Loucy (cell line): ENCODE results near the gene KIRREL3.

Source experiments
- H2AFZ ChIP-seq: fragments of 200-600 bp; sonication (generic); 2 replicates; pipeline ENCODE4 v1.6.0; 2016; ENCODE audit warnings: antibody characterized with exemption, mild to moderate bottlenecking, low read length, moderate library complexity
- H3F3A ChIP-seq: fragments of 200-600 bp; 2 replicates; pipeline ENCODE4 v1.6.0; 2016; ENCODE audit warnings: antibody characterized with exemption, low read depth, mild to moderate bottlenecking
- H3K27me3 ChIP-seq: fragments of 200-600 bp; sonication (generic); 2 replicates; pipeline ENCODE4 v1.6.1; 2014; ENCODE audit warnings: low read length, mild to moderate bottlenecking; ENCODE audit not compliant: insufficient read depth, poor library complexity, severe bottlenecking
- H3K36me3 ChIP-seq: fragments of 200-600 bp; sonication (generic); 2 replicates; pipeline ENCODE4 v1.6.1; 2016; ENCODE audit warnings: low read length; ENCODE audit not compliant: insufficient read depth
- H3K4me1 ChIP-seq: fragments of 200-600 bp; sonication (generic); 2 replicates; pipeline ENCODE4 v1.5.1; 2014; ENCODE audit warnings: low read length, mild to moderate bottlenecking; ENCODE audit not compliant: insufficient read depth, poor library complexity, severe bottlenecking
- H3K4me2 ChIP-seq: fragments of 200-600 bp; sonication (generic); 2 replicates; pipeline ENCODE4 v1.6.0; 2014; ENCODE audit warnings: antibody characterized with exemption, low read length, low read depth, mild to moderate bottlenecking; ENCODE audit not compliant: poor library complexity, severe bottlenecking
- H3K4me3 ChIP-seq: fragments of 200-600 bp; sonication (generic); 2 replicates; pipeline ENCODE4 v1.5.1; 2014; ENCODE audit warnings: low read length, mild to moderate bottlenecking, mixed read lengths; ENCODE audit not compliant: poor library complexity, severe bottlenecking
- H3K79me2 ChIP-seq: fragments of 200-600 bp; sonication (generic); 2 replicates; pipeline ENCODE4 v1.6.1; 2014; ENCODE audit warnings: low read length; ENCODE audit not compliant: insufficient read depth
- H3K9ac ChIP-seq: fragments of 200-600 bp; sonication (generic); 2 replicates; pipeline ENCODE4 v1.6.0; 2014; ENCODE audit warnings: mild to moderate bottlenecking, low read depth, low read length, moderate library complexity; ENCODE audit not compliant: poor library complexity, severe bottlenecking
- H3K9me2 ChIP-seq: fragments of 200-600 bp; sonication (generic); replicated peaks from 2 replicates; pipeline ENCODE4 v1.6.1; 2016; ENCODE audit warnings: low read depth, low read length, mixed read lengths
- H3K9me3 ChIP-seq: fragments of 200-600 bp; sonication (generic); 2 replicates; pipeline ENCODE4 v1.6.1; 2014; ENCODE audit warnings: mild to moderate bottlenecking, antibody characterized with exemption, low read length, low read depth; ENCODE audit not compliant: insufficient read depth
- H4K20me1 ChIP-seq: fragments of 200-600 bp; sonication (generic); 2 replicates; pipeline ENCODE4 v1.6.0; 2014; ENCODE audit warnings: antibody characterized with exemption, low read length, mild to moderate bottlenecking; ENCODE audit not compliant: insufficient read depth, poor library complexity, severe bottlenecking
- CTCF ChIP-seq: fragments of 200-600 bp; sonication (generic); conservative IDR thresholded peaks from 2 replicates; pipeline ENCODE4 v1.5.1; 2014; ENCODE audit warnings: mild to moderate bottlenecking, antibody characterized with exemption, low read length
- EZH2phosphoT487 ChIP-seq: fragments of 200-600 bp; IDR thresholded peaks from 2 replicates; pipeline ENCODE4 v1.6.1; 2018; ENCODE audit warnings: antibody characterized with exemption, mild to moderate bottlenecking, moderate library complexity, borderline replicate concordance

The KIRREL3 gene

GRCh38 chr11:126512741-126513715, 487.5 kb downstream of the KIRREL3 start:
- Histone ChIP-seq H3F3A (no peaks in the 10 kb centered on the region), H3K79me2 (no peaks in the 10 kb centered on the region), H3K9me2 (no peaks in the 10 kb centered on the region), H3K9me3 (no peaks in the 10 kb centered on the region), H3K36me3 (no peaks in the 10 kb centered on the region), H3K4me1 (no peaks in the 10 kb centered on the region), H4K20me1 (no peaks in the 10 kb centered on the region), H3K9ac (no peak overlapping the region), H3K4me2 (no peak overlapping the region), H3K4me3 (no peak overlapping the region), H3K27me3 (no peaks in the 10 kb centered on the region), H2AFZ (no peak overlapping the region)
- TF ChIP-seq CTCF (no peak), EZH2phosphoT487 (no peak)

- no peak for TF ChIP-seq CTCF
- no peak for TF ChIP-seq EZH2phosphoT487
- Histone ChIP-seq H3K9me3 (no peaks in the 10 kb centered on the region), H3K27me3 (no peaks in the 10 kb centered on the region), H3K36me3 (no peaks in the 10 kb centered on the region), H3K9me2 (no peaks in the 10 kb centered on the region), H2AFZ (no peak overlapping the region), H3K4me3 (no peak overlapping the region), H3K4me1 (no peaks in the 10 kb centered on the region), H3K9ac (no peak overlapping the region), H4K20me1 (no peaks in the 10 kb centered on the region), H3F3A (no peaks in the 10 kb centered on the region), H3K4me2 (no peak overlapping the region), H3K79me2 (no peaks in the 10 kb centered on the region)
Observed at GRCh38 chr11:126512251-126512650, 488.3 kb downstream of the KIRREL3 start.

- no peaks in the 10 kb centered on the region for H4K20me1 ChIP-seq
- H3K4me1 ChIP-seq: no peaks in the 10 kb centered on the region
- no peak overlapping the region for H3K4me3 ChIP-seq
- H3K79me2 ChIP-seq: no peaks in the 10 kb centered on the region
- no peaks in the 10 kb centered on the region for H3F3A ChIP-seq
- no peaks in the 10 kb centered on the region for H3K9me3 ChIP-seq
- H3K4me2 ChIP-seq: no peak overlapping the region
- TF ChIP-seq CTCF: no peak
- TF ChIP-seq EZH2phosphoT487: no peak
- no peak overlapping the region for H2AFZ ChIP-seq
- H3K9ac ChIP-seq: no peak overlapping the region
- H3K36me3 ChIP-seq: no peaks in the 10 kb centered on the region
- H3K9me2 ChIP-seq: no peaks in the 10 kb centered on the region
- no peaks in the 10 kb centered on the region for H3K27me3 ChIP-seq
Observed at GRCh38 chr11:126511475-126512115, 489.0 kb downstream of the KIRREL3 start.
